Aorta (tissue), 5 donors: ENCODE data around the gene FBP1. TPM values are rescaled to one million over a fixed set of nuclear protein-coding genes. Genes with fewer than 3 reads are reported as not detected.
"Not testable (repeated sequence)": the region's sequence is repeated elsewhere in the genome, so short reads cannot be mapped to it uniquely, and the experiment has no call there.

Source experiments
- ATAC-seq: fragments of 200-7000 bp; cut with Tn5 transposase; one replicate; pipeline ENCODE4 v1.9.1; 2022; ENCODE audit warnings: moderate library complexity; ENCODE audit not compliant: low FRiP score
- DNase-seq, 2 donors: peaks; one replicate each; pipeline ENCODE4 v3.0.0-alpha.2; 2020
- H3K27ac ChIP-seq, 2 donors: one replicate each; pipeline ENCODE4 v1.5.1; 2013; ENCODE audit warnings: low read length in 2 of 2, mild to moderate bottlenecking in 2 of 2, moderate library complexity in 2 of 2, control low read depth in 1 of 2, inconsistent platforms in 1 of 2, low read depth in 1 of 2
- H3K27me3 ChIP-seq, 2 donors: one replicate each; pipeline ENCODE4 v1.6.1; 2013; ENCODE audit warnings: control low read depth in 1 of 2, low read length in 1 of 2, mild to moderate bottlenecking in 1 of 2, moderate library complexity in 1 of 2; ENCODE audit not compliant: insufficient read depth in 2 of 2, control insufficient read depth in 1 of 2
- H3K36me3 ChIP-seq, 2 donors: one replicate each; pipeline ENCODE4 v1.6.1; 2013; ENCODE audit warnings: control low read depth in 1 of 2, low read length in 1 of 2, mild to moderate bottlenecking in 1 of 2; ENCODE audit not compliant: insufficient read depth in 2 of 2, control insufficient read depth in 1 of 2
- H3K4me1 ChIP-seq, 2 donors: one replicate each; pipeline ENCODE4 v1.6.1; 2013; ENCODE audit warnings: low read length in 2 of 2, control low read depth in 1 of 2, mild to moderate bottlenecking in 1 of 2, moderate library complexity in 1 of 2; ENCODE audit not compliant: insufficient read depth in 2 of 2, control insufficient read depth in 1 of 2
- H3K4me3 ChIP-seq, 2 donors: one replicate each; pipeline ENCODE4 v1.5.1; 2013; ENCODE audit warnings: low read length in 2 of 2, control low read depth in 1 of 2, mild to moderate bottlenecking in 1 of 2
- H3K9me3 ChIP-seq: one replicate; pipeline ENCODE4 v1.6.1; 2013; ENCODE audit warnings: mild to moderate bottlenecking, low read length; ENCODE audit not compliant: control insufficient read depth
- WGBS, 2 donors: extraction: QIAGEN DNeasy Blood & Tissue Kit; methylation state at CpG; one replicate each; pipeline ENCODE4 v1.1.7; 2013; 5-methylcytosine and 5-hydroxymethylcytosine counted together
- intact Hi-C, 2 donors: fragments of 100-400 bp; cut with DNase I; formaldehyde crosslinking; loops; one replicate each; pipeline versions ENCODE4 v1.14.2 to v1.15.0; 2022
- polyA plus RNA-seq, 2 donors: library from polyadenylated mRNA; stranded (reverse); fragments of 200-250 nt; gene quantifications; one replicate each; pipeline ENCODE4 v1.2.3, GENCODE V29; 2013
- total RNA-seq, 2 donors: library from RNA; stranded (reverse); fragmentation: NEBNext Ultra II Directional; extraction: Animal tissue kit (Norgen Biotek cat#: 25700); gene quantifications; one replicate each; pipeline ENCODE4 v1.2.1, GENCODE V29; 2021
- donor health status: healthy with polysubstance abuse.
- donor health status: Bipolar disorder and iron deficiency.
- donor health status: DM: no; HTN: no; CAD: no.
- donor health status: DM: no; HTN: no; CAD: no.
- donor health status: DM: yes; HTN: yes; CAD: no.

FBP1 gene
- total and polyA plus RNA-seq, 4 donors = 2.0 to 87.4 (median 5.7) TPM

DNA sequence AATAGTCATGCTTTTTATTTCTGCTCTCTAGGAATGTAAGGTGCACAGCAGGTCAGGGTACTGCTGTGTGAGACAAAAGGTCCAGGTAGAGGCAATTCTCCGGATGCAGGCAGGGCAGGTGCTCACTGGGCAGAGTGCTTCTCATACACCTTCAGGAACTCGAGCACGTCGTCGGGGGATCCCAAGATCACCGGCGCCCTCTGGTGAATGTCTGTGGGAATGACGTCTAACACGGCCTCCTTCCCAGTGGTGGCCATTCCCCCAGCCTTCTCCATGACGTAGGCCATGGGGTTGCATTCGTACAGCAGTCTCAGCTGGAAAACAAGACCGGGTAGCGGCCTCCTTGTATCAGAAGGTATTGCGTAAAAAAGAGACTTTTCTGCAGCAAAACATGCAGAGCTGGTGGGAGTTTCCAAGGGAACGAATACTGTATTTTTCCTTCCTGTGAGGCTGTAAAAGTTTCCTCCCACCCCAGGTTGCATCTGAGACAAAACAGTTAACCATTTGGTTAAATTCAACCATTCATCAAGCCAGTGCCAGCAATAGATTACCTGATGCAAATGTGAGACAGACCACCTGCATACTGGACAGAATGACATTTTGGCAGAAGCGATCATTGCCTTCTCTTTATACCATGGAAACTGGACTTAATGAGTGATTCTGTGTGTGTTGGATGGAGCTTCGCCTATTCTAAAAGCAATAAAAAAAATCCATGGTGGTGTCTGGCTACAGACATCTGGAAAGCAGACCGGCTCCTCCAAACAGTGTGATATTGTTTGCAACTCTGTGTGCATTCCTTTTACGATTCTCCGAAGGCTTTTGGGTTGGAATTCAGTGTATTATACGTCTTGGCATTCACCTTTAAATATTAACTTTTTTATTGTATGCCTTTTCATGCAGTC is 35.8 kb downstream of the FBP1 start:
- Histone ChIP-seq H3K4me1 (no peaks in the 10 kb centered on the region), H3K4me3 (no peak overlapping the region), H3K27ac (no peak overlapping the region), H3K9me3 (no peaks in the 10 kb centered on the region), H3K36me3 (no peaks in the 10 kb centered on the region), H3K27me3 (no peaks in the 10 kb centered on the region)
- intact Hi-C loops = no loop called here
- 29 to 35% methylated on average over 21 of the region's 21 CpGs for WGBS, 2 donors
- ATAC-seq (peak; percentile 84), DNase-seq (peak; percentile 86 to 89)

DNA sequence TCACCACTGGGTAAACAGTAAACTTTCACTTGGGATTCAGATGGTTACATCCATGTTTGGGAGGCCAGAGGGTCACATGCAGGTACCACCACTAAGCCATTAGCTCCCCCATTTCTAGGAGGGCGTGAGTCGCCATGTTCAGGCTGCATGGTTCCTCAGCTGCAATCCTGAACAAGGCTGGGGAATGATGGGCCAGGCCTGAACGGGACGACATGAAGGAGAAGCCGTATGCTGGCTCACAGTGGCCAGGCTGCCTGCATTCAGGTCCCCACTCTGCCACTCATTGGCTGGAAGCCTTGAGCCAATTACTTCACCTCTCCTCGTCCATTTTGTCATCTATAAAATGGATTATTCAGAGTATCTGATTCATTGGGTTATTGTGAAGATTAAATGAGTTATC is 36.7 kb downstream of the FBP1 start:
- no peak overlapping the region for H3K27ac ChIP-seq
- no peak for ATAC-seq
- H3K27me3 ChIP-seq = no peaks in the 10 kb centered on the region
- intact Hi-C loops = no loop called here
- H3K4me3 ChIP-seq = no peak overlapping the region
- DNase-seq = peak in 1 of 2 donors; percentile 58
- WGBS, 2 donors = 83 to 89% methylated on average over 6 of the region's 6 CpGs
- no peaks in the 10 kb centered on the region for H3K9me3 ChIP-seq
- no peaks in the 10 kb centered on the region for H3K4me1 ChIP-seq
- no peaks in the 10 kb centered on the region for H3K36me3 ChIP-seq

DNA sequence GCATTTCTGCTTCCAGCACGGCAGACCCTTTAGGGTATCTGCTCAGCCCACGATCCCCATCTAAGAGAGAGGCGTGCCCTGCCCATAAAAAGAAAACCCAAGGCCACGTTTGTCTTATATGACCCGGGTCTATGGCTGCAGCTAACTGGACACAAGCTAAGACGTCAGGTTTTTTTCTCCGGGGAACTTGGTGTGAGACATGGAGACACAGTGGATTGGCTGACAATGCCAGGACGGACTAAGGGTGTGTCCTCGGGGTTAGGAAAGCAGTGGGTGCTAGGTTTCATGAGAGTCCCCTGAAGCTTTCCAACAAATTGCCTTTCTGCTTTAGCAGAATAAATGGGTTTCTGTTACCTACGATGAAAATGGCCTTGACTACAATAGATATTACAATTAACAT is 38.6 kb downstream of the FBP1 start:
- no peak for ATAC-seq
- WGBS, 2 donors = 70 to 86% methylated on average over 10 of the region's 10 CpGs
- Histone ChIP-seq H3K36me3 (no peaks in the 10 kb centered on the region), H3K9me3 (no peaks in the 10 kb centered on the region), H3K27ac (no peak overlapping the region), H3K27me3 (no peaks in the 10 kb centered on the region), H3K4me1 (no peaks in the 10 kb centered on the region), H3K4me3 (no peak overlapping the region)
- no peak for DNase-seq
- intact Hi-C loops = no loop called here

DNA sequence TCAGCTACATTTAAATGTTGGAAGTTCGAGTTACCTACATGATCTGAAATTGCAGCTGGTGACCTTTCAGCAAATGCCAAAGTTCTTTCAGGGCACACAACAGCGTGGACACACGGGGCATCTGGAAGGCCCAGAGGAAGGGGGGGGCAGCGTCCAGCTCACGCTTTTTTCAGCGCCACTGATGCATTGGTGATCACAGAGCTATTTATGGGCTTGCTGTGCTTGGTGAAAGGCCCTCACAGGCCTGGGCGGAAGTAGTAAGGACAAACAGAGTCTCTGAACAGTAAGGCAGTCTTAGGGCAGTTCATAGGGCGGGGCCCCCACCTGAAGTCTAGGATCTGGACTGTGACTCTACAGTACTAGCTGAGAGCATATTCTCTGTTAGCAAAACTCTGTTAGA is 39.1 kb downstream of the FBP1 start:
- intact Hi-C loops = no loop called here
- H3K4me1 ChIP-seq = no peaks in the 10 kb centered on the region
- no peaks in the 10 kb centered on the region for H3K36me3 ChIP-seq
- H3K4me3 ChIP-seq = no peak overlapping the region
- DNase-seq (peak in 1 of 2 donors; percentile 52), ATAC-seq (no peak)
- no peak overlapping the region for H3K27ac ChIP-seq
- no peaks in the 10 kb centered on the region for H3K27me3 ChIP-seq
- WGBS, 2 donors = 92 to 93% methylated on average over 8 of the region's 8 CpGs
- no peaks in the 10 kb centered on the region for H3K9me3 ChIP-seq

DNA sequence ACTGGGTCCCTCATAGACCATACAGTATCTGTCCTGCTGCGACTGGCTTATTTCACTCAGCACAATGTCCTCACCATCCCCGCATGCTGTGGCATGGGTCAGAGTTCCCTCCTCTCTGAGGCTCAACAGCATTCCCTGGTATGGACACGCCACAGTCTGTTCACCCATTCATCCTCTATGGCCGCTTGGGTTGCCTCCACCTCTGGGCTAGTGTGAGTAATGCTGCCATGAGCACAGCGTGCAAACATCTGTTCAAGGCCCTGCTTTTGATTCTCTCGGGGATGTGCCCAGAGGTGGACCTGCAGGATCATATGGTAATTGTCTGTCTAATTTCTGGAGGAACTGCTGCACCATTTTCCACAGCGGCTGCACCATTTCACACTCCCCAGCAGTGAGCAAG is 40.2 kb downstream of the FBP1 start:
- no peaks in the 10 kb centered on the region for H3K36me3 ChIP-seq
- peak in 1 of 2 donors; percentile 34 for DNase-seq
- whole genome bisulfite sequencing, 2 donors = 82 to 96% methylated on average over 7 of the region's 7 CpGs
- H3K9me3 ChIP-seq = no peaks in the 10 kb centered on the region
- H3K27ac ChIP-seq = no peak overlapping the region
- H3K4me3 ChIP-seq = no peak overlapping the region
- ATAC-seq = no peak
- intact Hi-C loops = no loop called here
- H3K4me1 ChIP-seq = no peaks in the 10 kb centered on the region
- H3K27me3 ChIP-seq = no peaks in the 10 kb centered on the region

DNA sequence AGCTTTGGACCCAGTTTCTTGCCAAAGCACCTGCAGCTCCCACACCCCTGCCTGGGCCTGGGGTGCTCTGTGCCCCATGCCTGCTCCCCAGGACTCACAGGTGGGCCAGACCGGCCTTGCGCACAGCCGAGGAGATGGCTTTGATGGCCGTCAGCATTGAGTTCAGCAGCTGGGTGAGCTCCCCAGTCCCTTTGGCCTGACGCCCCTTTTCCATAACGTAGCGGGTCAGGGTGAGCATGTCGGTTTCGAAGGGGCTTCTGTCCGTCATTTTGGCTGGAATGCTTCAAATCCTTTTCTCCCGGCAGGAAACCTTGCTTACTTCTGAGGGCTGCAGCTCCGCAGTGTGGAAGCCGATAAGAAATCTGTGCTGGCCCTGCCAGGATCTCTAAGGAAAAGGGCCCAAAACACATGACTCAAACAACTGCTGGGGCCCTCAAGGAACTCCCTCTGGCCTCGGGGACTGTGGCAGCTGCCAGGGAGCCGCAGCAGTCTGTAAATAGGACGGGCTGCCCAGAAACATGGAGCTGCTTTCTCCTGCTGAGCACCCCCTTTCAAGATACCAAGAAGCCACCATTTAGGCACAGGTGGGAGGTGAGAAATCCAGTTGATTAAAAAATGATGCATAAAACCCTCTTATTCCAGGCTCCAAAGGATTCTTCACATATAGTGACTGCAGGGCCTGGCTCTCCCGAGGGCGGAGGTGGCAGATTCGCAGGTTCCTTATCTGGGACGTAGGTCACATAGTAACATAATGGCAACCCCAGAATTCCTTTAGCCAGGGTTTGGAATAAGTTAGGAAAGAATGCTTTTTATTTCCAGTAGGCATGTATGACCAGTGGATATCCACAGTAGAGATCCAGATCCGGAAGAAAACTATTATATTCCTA is 45.6 kb downstream of the FBP1 start, which contains the start of gene FBP2:
TSS of gene FBP2 (minus strand) at position 366 of the 887 bp plus-strand sequence. CDS start at position 268, 98 bp downstream.
- intact Hi-C loops = no loop called here
- Histone ChIP-seq H3K4me3 (no peak within 1 kb of the TSS), H3K27ac (no peak within 1 kb of the TSS), H3K36me3 (no peaks in the 10 kb centered on the region), H3K4me1 (no peaks in the 10 kb centered on the region), H3K27me3 (no peaks in the 10 kb centered on the region), H3K9me3 (no peaks in the 10 kb centered on the region)
- WGBS, 2 donors = 14 to 15% methylated on average over 21 of the region's 21 CpGs
- ATAC-seq = peak; percentile 46
- DNase-seq = peak in 1 of 2 donors; percentile 53

DNA sequence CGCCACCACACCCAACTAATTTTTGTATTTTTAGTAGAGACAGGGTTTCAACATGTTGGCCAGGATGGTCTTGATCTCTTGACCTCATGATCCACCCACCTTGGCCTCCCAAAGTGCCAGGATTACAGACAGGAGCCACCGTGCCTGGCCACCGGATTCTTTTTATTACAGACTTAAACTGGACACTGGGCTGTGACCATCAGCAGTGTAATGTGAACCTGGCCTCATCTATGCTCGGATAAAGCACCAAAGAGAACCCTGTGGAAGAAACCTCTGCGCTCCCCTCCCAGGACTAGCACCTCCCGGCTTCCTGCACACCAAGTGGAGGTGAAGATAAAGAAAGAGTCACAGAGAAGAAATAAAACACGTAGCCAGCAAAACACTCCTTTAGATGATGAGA is 46.6 kb downstream of the FBP1 start:
- ATAC-seq, H3K9me3 ChIP-seq, H3K4me3 ChIP-seq, H3K36me3 ChIP-seq, intact Hi-C loops, H3K4me1 ChIP-seq, DNase-seq, H3K27ac ChIP-seq, H3K27me3 ChIP-seq: not testable (repeated sequence)
- 68 to 89% methylated on average over 7 of the region's 7 CpGs for WGBS, 2 donors

DNA sequence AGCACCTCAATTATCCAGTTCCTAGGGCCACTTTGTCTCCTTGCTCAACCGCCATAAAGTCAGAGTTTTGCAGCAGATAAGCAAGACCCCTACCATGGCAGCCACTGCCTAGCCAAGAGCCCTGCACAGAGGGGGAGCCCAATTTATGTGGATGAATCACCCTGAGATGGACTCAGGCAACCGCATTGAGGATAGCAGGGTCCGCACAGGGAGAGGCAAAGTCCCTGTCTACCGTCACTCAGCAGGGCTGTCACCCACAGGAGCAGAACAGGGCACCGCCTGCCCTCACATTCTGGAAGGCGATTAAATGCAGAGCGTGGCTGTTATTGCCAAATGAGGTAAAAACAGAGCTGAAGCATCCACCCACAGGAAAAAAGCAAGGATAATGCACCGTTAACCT is 47.4 kb downstream of the FBP1 start:
- intact Hi-C loops = no loop called here
- DNase-seq (no peak), ATAC-seq (no peak)
- 96 to 99% methylated on average over 8 of the region's 8 CpGs for WGBS, 2 donors
- Histone ChIP-seq H3K4me3 (no peak overlapping the region), H3K4me1 (no peaks in the 10 kb centered on the region), H3K27me3 (no peaks in the 10 kb centered on the region), H3K9me3 (no peaks in the 10 kb centered on the region), H3K36me3 (no peaks in the 10 kb centered on the region), H3K27ac (no peak overlapping the region)
